Measurements from ENCODE around the gene LUC7L2. TPM values are rescaled to one million over a fixed set of nuclear protein-coding genes. Genes with fewer than 3 reads are reported as not detected.

Gene LUC7L2
- total RNA-seq, 1 donor from 2014 or later, result 172 TPM

- peak overlapping the region; percentile 97 for H3K4me3 Mint-ChIP-seq
- DNase-seq, result no peak
- H3K27ac Mint-ChIP-seq, result peak overlapping the region; percentile 100
- intact Hi-C loops (cut with micrococcal nuclease), result loop anchor here (1.0 to 10.0 kb wide), 3 partner anchors 252 to 414 kb away; partner anchors contain the start of genes HIPK2 and ZC3HAV1
- H3K9me3 Mint-ChIP-seq, result no peaks in the 10 kb centered on the region
- H3K36me3 Mint-ChIP-seq (ENCODE audit: low read depth), result peaks cover 35% of the 10 kb centered on the region
- no peaks in the 10 kb centered on the region for H3K27me3 Mint-ChIP-seq
- peaks cover 33% of the 10 kb centered on the region for H3K4me1 Mint-ChIP-seq
These were observed 1.2 kb downstream of the LUC7L2 start for GRCh38 chr7:139360948-139361307.

GRCh38 chr7:139361523-139361922, 1.8 kb downstream of the LUC7L2 start:
- peak overlapping the region; percentile 100 for H3K27ac Mint-ChIP-seq
- peaks cover 38% of the 10 kb centered on the region for H3K36me3 Mint-ChIP-seq (ENCODE audit: low read depth)
- no peaks in the 10 kb centered on the region for H3K9me3 Mint-ChIP-seq
- H3K4me1 Mint-ChIP-seq, result peaks cover 35% of the 10 kb centered on the region
- intact Hi-C loops (cut with micrococcal nuclease), result loop anchor here (2.0 to 10.0 kb wide), 2 partner anchors 253 to 413 kb away; partner anchors contain the start of genes HIPK2 and ZC3HAV1
- H3K4me3 Mint-ChIP-seq, result peak overlapping the region; percentile 97
- no peak for DNase-seq
- H3K27me3 Mint-ChIP-seq, result no peaks in the 10 kb centered on the region

GRCh38 chr7:139362302-139362701, 2.6 kb downstream of the LUC7L2 start:
- H3K4me3 Mint-ChIP-seq, result peak overlapping the region; percentile 73
- H3K27ac Mint-ChIP-seq, result peak overlapping the region; percentile 71

GRCh38 chr7:139362981-139363380, 3.3 kb downstream of the LUC7L2 start:
- H3K27ac Mint-ChIP-seq, result peak overlapping the region; percentile 42
- intact Hi-C loops (cut with micrococcal nuclease), result loop anchor here (10.0 kb wide), 1 partner anchor 412 kb away; the partner anchor contains the start of gene HIPK2
- peak overlapping the region; percentile 73 for H3K4me3 Mint-ChIP-seq
- H3K36me3 Mint-ChIP-seq (ENCODE audit: low read depth), result peaks cover 45% of the 10 kb centered on the region
- DNase-seq, result no peak
- H3K9me3 Mint-ChIP-seq, result no peaks in the 10 kb centered on the region
- no peaks in the 10 kb centered on the region for H3K27me3 Mint-ChIP-seq
- peaks cover 40% of the 10 kb centered on the region for H3K4me1 Mint-ChIP-seq

More at GRCh38 chr7:139362302-139362701, 2.6 kb downstream of the LUC7L2 start:
- no peak for DNase-seq
- Mint-ChIP-seq H3K4me1 (peaks cover 35% of the 10 kb centered on the region), H3K36me3 (ENCODE audit: low read depth) (peaks cover 39% of the 10 kb centered on the region), H3K9me3 (no peaks in the 10 kb centered on the region), H3K27me3 (no peaks in the 10 kb centered on the region)
- intact Hi-C loops (cut with micrococcal nuclease), result loop anchor here (10.0 kb wide), 1 partner anchor 412 kb away; the partner anchor contains the start of gene HIPK2

- intact Hi-C loops (cut with micrococcal nuclease), result loop anchor here (10.0 kb wide), 1 partner anchor 409 kb away; the partner anchor contains the start of gene HIPK2
- H3K36me3 Mint-ChIP-seq (ENCODE audit: low read depth), result peaks cover 41% of the 10 kb centered on the region
- no peak overlapping the region for H3K27ac Mint-ChIP-seq
- no peak for DNase-seq
- H3K4me3 Mint-ChIP-seq, result no peak overlapping the region
- no peaks in the 10 kb centered on the region for H3K9me3 Mint-ChIP-seq
- no peaks in the 10 kb centered on the region for H3K27me3 Mint-ChIP-seq
- peaks cover 48% of the 10 kb centered on the region for H3K4me1 Mint-ChIP-seq
These were observed 5.6 kb downstream of the LUC7L2 start for GRCh38 chr7:139365336-139365735.

- DNase-seq, result no peak
- Mint-ChIP-seq H3K4me1 (peaks cover 53% of the 10 kb centered on the region), H3K9me3 (no peaks in the 10 kb centered on the region), H3K36me3 (ENCODE audit: low read depth) (peaks cover 37% of the 10 kb centered on the region), H3K4me3 (no peak overlapping the region), H3K27ac (no peak overlapping the region), H3K27me3 (no peaks in the 10 kb centered on the region)
- intact Hi-C loops (cut with micrococcal nuclease), result loop anchor here (10.0 kb wide), 1 partner anchor 408 kb away; the partner anchor contains the start of gene HIPK2
These were observed 6.7 kb downstream of the LUC7L2 start for GRCh38 chr7:139366400-139366799.

GRCh38 chr7:139367438-139368155, 7.9 kb downstream of the LUC7L2 start:
- DNase-seq, result no peak
- Mint-ChIP-seq H3K4me1 (peaks cover 53% of the 10 kb centered on the region), H3K36me3 (ENCODE audit: low read depth) (peaks cover 37% of the 10 kb centered on the region), H3K27ac (no peak overlapping the region), H3K27me3 (no peaks in the 10 kb centered on the region), H3K9me3 (no peaks in the 10 kb centered on the region), H3K4me3 (no peak overlapping the region)
- intact Hi-C loops (cut with micrococcal nuclease), result loop anchor here (10.0 kb wide), 1 partner anchor 407 kb away; the partner anchor contains the start of gene HIPK2

- no peak overlapping the region for H3K27ac Mint-ChIP-seq
- no peaks in the 10 kb centered on the region for H3K27me3 Mint-ChIP-seq
- no peak for DNase-seq
- no peak overlapping the region for H3K4me3 Mint-ChIP-seq
- peaks cover 44% of the 10 kb centered on the region for H3K4me1 Mint-ChIP-seq
- no peaks in the 10 kb centered on the region for H3K9me3 Mint-ChIP-seq
- intact Hi-C loops (cut with micrococcal nuclease), result no loop called here
- peaks cover 34% of the 10 kb centered on the region for H3K36me3 Mint-ChIP-seq (ENCODE audit: low read depth)
These were observed 10.7 kb downstream of the LUC7L2 start for GRCh38 chr7:139370301-139370942.

GRCh38 chr7:139370943-139371313, 11.2 kb downstream of the LUC7L2 start:
- Mint-ChIP-seq H3K27ac (peak overlapping the region; percentile 9), H3K9me3 (no peaks in the 10 kb centered on the region), H3K4me1 (peaks cover 41% of the 10 kb centered on the region), H3K27me3 (no peaks in the 10 kb centered on the region), H3K36me3 (ENCODE audit: low read depth) (peaks cover 30% of the 10 kb centered on the region), H3K4me3 (no peak overlapping the region)
- DNase-seq, result no peak
- intact Hi-C loops (cut with micrococcal nuclease), result no loop called here

GRCh38 chr7:139374246-139374645, 14.6 kb downstream of the LUC7L2 start:
- DNase-seq, result no peak
- Mint-ChIP-seq H3K27ac (no peak overlapping the region), H3K4me3 (no peak overlapping the region), H3K27me3 (no peaks in the 10 kb centered on the region), H3K36me3 (ENCODE audit: low read depth) (peaks cover 33% of the 10 kb centered on the region), H3K4me1 (peaks cover 37% of the 10 kb centered on the region), H3K9me3 (no peaks in the 10 kb centered on the region)
- intact Hi-C loops (cut with micrococcal nuclease), result no loop called here

GRCh38 chr7:139382439-139382838, 22.7 kb downstream of the LUC7L2 start:
- peaks cover 5% of the 10 kb centered on the region for H3K4me1 Mint-ChIP-seq
- H3K27me3 Mint-ChIP-seq, result no peaks in the 10 kb centered on the region
- H3K9me3 Mint-ChIP-seq, result no peaks in the 10 kb centered on the region
- H3K4me3 Mint-ChIP-seq, result no peak overlapping the region
- H3K27ac Mint-ChIP-seq, result no peak overlapping the region
- peaks cover 30% of the 10 kb centered on the region for H3K36me3 Mint-ChIP-seq (ENCODE audit: low read depth)
- DNase-seq, result no peak
- intact Hi-C loops (cut with micrococcal nuclease), result no loop called here

GRCh38 chr7:139384611-139385010, 24.9 kb downstream of the LUC7L2 start:
- peaks cover 6% of the 10 kb centered on the region for H3K4me1 Mint-ChIP-seq
- no peak for DNase-seq
- no peak overlapping the region for H3K27ac Mint-ChIP-seq
- H3K9me3 Mint-ChIP-seq, result no peaks in the 10 kb centered on the region
- H3K27me3 Mint-ChIP-seq, result no peaks in the 10 kb centered on the region
- intact Hi-C loops (cut with micrococcal nuclease), result no loop called here
- H3K4me3 Mint-ChIP-seq, result no peak overlapping the region
- H3K36me3 Mint-ChIP-seq (ENCODE audit: low read depth), result peaks cover 42% of the 10 kb centered on the region

- DNase-seq, result no peak
- no peaks in the 10 kb centered on the region for H3K27me3 Mint-ChIP-seq
- peaks cover 50% of the 10 kb centered on the region for H3K36me3 Mint-ChIP-seq (ENCODE audit: low read depth)
- intact Hi-C loops (cut with micrococcal nuclease), result no loop called here
- H3K4me1 Mint-ChIP-seq, result peaks cover 8% of the 10 kb centered on the region
- no peaks in the 10 kb centered on the region for H3K9me3 Mint-ChIP-seq
- no peak overlapping the region for H3K27ac Mint-ChIP-seq
- H3K4me3 Mint-ChIP-seq, result no peak overlapping the region
These were observed 27.9 kb downstream of the LUC7L2 start for GRCh38 chr7:139387594-139387993.

GRCh38 chr7:139389091-139389490, 29.4 kb downstream of the LUC7L2 start:
- Mint-ChIP-seq H3K27ac (no peak overlapping the region), H3K36me3 (ENCODE audit: low read depth) (peaks cover 55% of the 10 kb centered on the region), H3K4me3 (no peak overlapping the region), H3K4me1 (peaks cover 17% of the 10 kb centered on the region), H3K9me3 (no peaks in the 10 kb centered on the region), H3K27me3 (no peaks in the 10 kb centered on the region)
- DNase-seq, result no peak
- intact Hi-C loops (cut with micrococcal nuclease), result no loop called here

Data from activated CD4-positive, alpha-beta T cell treated with anti-CD3 and anti-CD28 coated beads, Interleukin-2, amount 10 ng/mL, durations not matched to agents 24 days and 14 days (primary cell).